ENCODE measurements around the gene TMEM52.
"Not testable (repeated sequence)": the region's sequence is repeated elsewhere in the genome, so short reads cannot be mapped to it uniquely, and the experiment has no call there.

Gene TMEM52

DNA sequence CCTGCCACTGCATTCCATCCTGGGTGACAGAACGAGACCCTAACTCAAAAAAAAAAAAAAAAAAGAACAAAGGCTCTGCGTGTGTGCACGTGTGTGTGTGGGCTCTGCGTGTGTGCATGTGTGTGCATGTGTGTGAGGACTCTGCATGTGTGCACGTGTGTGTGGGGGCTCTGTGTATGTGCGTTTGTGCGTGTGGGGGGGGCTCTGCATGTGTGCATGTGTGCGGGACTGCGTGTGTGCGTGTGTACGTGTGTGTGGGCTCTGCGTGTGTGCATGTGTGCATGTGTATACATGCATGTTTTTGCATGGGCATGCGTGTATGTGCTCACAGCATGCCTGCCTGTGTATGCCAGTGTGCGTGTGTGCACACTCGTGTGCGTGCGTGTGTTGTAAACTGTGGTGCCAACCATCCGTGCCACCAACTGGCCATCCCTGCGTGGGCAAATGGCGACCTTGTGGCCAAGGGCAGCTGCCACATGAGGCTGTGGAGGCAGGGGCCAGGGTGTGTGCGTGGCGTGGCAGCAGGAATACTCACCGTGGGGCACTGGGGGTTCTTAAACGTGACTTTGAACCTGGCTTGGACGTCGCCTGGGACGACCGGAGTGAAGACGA lies 26.8 kb upstream of the TMEM52 start:
- DNase-seq: no peak

DNA sequence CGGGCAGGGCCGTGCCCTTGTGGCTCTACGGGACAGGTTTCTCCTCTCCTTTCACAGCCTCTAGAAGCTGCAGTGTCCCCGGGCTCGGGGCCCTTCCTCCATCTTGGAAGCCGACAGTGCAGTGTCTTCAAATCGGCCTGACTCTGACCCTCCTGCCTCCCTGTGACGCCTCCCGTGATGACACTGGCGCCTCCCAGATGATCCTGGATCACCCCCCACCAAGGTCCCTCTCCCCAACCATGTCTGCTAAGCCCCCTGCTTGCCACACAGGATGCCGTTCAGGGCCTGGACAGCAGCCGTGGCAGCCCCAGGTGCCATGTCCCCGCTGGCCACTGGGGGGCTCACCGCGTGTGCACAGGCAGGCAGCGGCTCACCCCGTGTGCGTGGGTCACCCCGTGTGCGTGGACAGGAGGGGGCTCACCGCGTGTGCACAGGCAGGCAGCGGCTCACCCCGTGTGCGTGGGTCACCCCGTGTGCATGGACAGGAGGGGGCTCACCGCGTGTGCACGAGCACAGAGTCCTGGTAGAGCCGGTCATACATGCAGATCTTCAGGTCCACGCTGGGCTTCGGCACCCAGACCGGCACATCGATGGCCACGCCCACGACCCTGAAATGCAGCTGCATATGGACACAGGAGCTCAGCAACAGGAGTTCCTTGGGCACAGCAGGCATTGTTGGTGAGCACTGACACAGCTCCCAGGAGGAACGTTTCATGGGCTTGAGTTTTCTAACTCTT lies 24.9 kb upstream of the TMEM52 start:
- peak; percentile 38 for DNase-seq

DNA sequence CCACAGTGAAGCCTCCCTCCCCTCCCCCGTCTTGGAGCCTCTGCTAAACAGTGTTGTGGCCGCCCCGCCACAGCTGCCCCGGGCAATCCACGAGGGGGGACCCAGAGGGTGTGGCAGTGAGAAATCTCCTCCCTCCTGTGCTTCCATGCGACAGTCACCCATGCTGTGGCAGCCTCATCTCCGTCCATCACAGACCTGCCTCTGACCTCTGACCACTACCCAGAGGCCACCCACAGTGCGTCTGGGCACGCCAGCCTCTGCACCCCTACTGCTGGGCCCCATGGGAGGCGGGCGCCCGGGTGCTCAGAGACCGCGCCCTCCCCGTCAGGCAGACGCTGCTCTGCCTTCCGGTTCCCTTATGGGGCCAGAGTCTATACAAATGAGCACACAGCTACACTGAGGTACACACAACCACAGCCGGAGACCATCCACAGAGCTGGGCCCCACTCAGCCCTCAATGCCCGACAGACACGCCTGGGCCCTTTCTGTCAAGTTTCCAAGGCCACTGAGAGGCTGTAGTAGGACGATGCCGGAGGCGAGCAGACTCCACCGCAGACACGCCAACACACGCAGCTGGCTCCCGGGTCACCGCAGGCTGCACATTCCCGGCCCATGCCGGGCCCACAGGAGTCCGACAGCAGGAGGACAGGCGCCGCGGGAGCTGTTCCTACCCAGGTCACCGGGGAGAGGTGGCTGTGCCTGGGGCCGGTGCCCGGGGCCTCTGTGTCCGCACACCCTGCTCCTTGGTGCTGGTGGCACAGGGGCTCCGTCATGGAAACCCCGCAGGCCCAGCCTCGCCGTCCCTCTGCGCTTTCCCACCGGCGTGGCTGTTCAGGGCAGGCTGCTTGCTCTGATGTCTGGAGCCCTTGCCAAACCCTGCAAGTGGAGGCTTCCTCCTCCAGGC lies 23.9 kb upstream of the TMEM52 start:
- DNase-seq: no peak

DNA sequence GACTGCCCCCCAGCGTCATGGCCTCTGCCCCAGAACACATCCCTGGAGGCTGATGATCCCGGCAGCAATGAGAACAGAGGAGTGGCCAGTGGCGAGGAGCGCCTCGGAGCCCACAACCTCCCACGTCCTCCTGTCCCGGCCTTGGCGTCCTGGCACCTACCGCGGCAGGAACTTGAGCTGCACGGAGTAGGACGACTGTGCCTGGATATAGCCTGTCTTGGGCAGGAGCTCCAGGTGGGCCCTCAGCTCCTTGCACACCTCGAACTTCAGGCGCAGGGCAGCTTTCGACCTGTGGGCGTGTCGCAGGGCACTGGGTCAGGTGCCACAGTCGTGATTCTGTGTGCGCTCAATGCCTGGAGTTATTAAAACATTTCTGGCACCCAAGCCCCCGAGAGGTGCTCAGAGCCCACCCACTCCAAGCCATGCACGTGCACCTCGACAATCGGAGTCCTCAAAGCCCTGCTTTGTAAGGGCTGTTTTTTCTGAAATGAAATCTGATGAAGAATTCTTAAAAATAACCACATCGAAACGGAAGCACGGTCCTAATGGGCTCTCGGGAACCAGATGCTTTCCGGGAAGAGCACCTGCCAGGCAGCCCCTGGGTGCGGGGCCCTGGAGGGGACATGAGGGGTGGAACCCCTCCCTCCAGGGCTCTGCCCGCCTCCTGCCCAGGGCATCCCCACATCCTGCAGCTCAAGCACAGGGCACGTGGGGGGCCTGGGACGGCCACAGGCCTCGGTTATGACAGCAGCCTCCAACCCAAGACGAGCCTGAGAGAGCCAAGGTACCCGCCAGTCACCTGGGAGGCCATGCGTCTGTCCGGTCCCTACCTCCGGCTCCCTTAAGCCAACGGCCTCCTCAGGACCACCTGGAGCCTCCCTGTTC lies 23.0 kb upstream of the TMEM52 start:
- DNase-seq: no peak

DNA sequence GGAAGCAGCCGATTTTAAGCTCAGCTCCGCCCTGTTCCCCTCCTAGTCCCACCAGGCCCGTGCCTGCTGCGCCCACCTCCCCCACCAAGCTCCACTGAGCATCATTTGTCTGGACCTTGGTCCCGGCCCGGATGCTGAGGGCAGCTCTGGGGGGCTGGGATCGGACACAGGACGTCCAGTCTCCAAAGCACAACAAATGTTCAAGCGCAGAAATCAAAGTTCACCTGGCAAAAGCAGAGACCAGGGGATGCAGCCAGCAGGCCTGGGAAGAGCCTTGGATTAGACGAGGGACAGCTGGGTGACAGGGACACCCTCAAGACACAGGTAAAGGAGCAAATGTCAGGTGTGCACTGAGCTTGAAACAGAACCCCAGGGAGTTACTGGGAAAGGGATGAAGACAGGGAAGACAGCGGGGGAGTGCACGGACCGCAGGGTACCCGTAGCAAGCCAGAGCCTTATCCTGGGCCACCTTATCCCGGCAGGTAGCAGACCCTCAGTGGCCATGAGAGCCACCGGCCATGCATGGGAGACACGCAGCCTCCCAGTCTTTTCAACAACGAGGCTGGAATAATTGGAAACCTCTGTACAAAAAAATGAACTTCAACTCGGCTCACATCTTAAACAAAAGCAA lies 22.2 kb upstream of the TMEM52 start:
- no peak for DNase-seq

DNA sequence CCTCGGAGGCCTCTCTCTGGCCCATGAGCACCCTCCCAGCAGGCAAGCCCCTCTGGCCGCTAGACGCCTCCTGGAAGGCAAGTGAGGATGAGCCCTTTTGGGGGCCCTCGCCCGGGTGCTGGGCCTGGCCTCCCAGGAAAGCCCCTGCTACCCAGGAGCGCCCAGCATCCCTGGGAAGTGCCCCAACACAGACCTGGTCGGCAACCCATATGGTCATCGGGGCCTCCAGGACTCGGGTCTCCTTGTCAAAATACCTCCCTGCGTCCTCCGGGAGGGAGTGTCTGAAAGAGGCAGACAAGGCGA lies 21.0 kb upstream of the TMEM52 start:
- DNase-seq: no peak

DNA sequence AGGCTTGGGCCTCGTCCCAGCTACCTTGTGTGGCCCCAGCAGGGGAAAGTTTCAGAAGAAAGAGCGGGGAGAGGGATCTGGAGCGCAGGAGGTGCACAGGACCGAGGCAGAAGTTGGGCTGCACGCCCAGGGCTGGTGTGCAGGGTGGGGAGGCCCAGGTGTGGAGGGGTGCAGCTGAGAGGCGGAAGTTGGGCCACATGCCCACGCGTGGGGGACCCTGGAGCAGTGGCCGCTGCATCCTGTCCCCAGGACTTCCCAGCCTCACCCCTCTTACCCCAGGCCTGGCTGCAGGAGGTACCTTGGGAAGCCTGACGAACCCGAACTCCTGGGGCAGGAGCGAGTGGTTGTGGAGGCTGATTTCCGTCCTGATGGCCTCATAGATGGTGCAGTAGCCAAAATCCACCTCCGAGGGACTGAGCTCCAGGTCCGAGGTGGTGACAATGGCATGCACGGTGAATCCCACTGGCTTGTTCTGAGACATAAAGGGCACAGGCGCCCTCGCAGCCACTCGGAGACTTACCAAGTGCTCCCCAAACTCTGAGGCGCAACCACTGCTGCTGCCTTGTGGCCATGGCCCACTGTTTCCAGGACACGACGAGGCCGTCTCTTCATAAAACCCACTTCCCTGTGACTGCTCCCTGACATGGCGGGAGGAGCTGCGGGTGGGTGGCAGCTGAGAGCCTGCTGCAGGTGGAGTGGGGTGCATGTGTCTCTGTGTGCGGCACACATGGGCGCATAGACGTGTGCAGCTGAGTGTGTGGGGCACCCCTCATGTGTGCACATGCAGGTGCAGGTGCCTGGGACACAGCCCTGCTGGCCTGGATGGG lies 20.4 kb upstream of the TMEM52 start:
- no peak for DNase-seq

DNA sequence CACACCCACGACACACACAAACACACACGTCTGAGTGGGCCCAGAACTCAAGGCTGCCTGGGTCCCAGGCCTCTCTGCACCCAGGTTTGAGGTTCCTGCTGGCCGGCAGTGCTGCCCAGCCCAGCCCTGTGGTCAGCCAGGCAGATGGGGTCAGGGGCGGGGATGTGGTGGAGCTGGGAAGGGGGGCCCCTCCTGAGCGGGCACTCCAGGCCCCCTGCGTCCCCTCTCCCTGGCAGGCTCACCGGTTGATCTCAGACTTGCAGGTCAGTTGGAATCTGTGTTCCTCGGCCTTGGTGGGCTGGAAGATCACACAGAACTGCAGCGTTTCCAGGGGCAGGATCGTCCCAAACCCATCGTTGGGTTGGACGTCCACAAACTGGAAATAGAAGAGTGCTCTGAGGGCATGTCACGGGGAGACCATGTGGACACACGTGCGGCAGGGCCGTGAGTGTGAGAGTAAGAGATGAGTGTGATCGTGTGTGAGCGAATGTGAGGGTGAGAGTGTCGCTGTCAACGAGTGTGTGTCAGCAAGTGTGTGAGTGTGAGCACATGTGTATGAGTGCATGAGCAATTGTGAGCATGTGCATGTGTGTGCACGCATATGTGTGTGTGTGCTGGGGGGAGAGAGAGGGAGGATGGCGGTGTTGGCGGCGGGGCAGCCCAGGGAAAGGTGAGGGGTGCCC lies 19.7 kb upstream of the TMEM52 start:
- DNase-seq: no peak

DNA sequence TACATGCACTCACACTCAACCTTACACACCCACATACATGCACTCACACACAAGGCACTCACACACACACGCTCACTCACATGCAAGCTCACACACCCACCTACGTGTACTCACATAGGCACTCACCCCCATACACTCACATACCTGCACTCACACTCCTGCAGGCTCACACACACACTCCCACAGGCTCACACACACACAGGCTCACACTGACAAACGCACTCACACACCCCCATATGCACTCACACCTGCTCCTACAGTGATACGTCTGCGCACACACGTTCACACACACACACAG lies 19.1 kb upstream of the TMEM52 start:
- DNase-seq: no peak

DNA sequence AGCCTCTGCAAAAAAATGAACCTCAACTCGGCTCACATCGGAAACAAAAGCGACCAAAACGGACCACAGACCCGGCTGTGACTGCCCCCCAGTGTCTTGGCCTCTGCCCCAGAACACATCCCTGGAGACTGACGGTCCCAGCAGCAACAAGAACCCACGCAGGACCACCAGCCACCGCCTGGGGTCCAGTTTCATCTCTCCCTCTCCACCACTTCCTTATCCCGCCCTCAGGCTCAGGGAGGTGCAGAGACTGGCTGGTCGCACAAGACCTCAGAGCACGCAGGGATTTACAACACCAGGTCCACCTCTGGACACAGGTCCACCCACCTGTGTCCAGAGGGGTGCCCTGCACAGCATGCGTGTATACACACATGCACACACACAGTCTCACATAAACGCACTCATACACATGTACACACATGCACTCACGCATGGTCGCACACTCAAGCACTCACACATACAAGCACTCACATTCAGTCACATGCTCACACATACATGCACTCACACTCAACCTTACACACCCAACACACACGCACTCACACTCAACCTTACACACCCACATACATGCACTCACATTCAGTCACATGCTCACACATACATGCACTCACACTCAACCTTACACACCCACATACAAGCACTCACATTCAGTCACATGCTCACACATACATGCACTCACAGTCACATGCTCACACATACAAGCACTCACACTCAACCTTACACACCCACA lies 18.6 kb upstream of the TMEM52 start:
- no peak for DNase-seq

DNA sequence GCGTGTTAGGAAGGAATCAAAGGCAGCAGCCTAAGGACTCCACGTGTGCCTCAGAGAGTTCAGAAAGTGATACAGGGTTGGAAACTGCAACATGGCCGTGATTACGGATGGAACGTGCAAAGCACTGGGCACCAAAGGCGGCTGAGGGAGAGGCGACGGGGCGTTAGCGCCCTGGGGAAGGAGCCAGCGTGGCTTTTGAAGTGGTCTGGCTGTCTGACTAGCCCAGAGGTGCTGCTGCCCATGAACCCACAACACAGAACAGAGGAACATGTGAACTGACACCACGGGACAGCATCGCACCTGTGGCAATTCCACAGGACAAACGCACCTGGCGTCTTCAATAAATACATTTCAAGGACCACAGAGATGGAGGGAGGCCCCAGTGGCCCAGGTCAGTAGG lies 18.0 kb upstream of the TMEM52 start:
- DNase-seq: no peak

DNA sequence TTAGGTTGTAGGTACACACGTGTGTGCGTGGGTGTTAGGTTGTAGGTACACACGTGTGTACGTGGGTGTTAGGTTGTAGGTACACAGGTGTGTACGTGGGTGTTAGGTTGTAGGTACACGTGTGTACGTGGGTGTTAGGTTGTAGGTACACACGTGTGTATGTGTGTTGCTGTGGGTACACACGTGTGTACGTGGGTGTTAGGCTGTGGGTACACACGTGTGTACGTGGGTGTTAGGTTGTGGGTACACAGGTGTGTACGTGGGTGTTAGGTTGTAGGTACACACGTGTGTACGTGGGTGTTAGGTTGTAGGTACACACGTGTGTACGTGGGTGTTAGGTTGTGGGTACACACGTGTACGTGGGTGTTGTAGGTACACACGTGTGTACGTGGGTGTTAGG lies 15.8 kb upstream of the TMEM52 start:
- not testable (repeated sequence) for DNase-seq

DNA sequence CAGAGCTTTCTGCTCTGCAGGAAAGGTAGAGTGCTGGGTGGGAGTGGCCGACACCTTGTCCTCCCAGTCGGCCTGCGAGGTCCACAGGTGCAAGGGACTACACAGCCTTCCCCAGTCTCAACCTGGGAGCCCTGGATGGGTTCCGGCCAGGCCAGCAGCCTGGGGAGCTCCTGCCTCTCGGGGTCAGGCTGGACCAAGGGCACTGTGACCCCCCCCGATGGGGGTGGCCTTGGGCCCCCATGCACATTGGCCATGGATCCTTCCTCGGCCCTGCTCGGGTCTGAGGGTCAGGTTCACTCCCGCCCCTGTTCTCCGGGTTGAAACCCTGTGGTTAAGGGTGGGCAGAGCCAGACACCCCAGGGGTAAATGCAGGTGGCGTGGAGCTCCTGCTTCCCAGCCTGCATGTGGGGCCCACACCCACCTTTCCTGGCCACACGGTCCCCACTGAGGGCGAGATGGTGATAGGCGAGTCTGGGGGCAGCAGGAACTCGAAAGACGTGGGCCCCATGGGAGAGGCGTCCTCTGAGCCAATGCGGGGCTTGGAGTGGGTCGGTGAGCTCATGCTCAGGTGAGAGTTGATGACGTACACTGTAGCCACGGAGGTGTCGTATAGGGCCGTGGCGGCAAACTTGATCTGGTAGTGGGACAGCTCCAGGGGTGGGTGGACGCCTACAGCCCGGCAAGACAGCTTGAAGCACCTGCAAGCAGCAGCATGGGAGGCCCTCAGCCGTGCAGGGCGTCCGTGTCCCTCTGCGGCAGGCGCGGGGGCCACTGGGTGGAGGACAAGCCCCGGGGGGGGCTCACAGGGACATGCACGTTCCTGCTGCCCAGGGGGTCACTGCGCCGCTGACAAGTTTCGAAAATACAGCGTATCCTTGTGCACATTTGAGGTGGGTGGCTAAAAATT lies 10.8 kb upstream of the TMEM52 start:
- DNase-seq: no peak

DNA sequence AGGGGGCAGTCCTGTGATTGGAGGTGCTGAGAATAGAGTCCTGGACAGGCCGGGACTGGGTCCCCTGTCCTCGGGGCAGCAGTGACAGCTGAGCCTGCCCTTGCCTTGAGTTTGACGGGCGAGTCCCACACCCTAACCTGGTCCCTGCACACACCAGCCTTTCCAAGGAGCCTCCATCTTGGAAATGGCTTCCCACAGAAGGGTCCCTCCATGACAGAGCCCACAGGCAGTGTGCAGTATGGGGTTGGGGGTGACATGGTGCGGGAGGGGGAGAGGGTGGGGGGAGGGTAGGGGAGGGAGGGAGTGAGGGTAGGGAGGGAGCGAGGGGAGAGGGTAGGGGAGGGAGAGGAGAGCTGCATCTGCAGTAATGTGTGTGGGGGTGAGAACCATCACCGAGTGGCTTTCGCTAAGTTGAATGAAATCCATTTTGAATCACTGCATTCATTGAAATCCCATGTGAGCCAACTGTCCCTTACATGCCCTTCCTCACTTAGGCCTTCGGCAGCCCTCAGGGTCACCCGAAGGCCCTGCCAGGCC lies 10.1 kb upstream of the TMEM52 start:
- DNase-seq: no peak

DNA sequence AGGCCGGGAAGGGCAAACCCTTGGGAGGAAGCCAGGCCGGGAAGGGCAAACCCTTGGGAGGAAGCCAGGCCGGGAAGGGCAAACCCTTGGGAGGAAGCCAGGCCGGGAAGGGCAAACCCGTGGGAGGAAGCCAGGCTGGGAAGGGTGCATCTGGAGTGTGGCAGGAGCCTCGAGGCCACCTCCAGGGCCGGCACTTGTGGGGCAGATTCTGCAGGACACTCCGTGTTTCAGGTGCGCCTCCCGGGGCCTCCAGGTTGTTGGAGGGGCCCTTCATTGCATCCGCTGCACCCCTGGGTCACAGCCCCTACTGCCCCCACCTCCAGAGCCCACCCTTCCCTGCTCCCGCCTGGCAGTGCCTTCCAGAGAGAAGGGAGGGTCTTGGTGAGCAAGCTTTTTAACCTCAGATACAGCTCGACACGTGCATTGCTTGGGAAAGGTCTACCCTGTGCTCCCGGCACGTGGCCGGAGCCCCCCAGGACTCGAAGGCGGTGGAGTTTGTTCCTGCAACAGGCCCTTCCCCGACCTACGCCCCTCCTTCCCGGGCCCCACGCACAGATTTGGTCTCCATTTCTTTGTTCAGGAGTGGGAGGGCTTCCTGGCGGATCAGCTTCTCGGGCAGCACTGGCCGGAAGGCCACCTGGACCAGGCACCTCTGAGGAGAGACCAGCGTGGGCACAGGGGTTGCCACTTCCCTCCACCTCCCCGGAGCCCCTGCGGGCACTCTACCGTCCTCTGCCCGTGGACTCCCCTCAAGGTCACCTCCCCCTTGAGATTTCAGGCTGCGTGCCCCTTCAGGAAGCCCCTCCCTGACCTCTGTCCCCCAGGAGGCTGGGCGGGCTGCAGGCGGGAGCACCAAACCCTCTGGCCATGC lies 9.4 kb upstream of the TMEM52 start:
- DNase-seq: no peak

DNA sequence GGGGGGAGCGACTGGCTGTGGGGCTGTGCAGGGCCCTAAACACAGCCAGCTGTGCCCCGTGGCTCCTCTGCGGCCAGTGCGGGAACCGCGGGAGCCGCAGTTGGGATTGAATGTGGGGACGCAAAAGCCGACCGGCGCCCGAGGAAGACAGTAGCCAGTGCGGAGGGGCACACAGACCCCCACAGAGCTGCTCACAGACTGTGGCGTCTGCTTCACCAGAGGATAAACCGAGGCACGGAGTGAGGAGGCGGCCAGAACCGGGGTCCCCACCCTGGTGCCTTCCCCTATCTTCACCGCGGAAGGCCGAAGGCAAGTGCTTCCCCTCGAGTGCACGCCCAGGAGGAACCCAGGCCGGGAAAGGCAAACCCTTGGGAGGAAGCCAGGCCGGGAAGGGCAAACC lies 8.7 kb upstream of the TMEM52 start:
- no peak for DNase-seq

DNA sequence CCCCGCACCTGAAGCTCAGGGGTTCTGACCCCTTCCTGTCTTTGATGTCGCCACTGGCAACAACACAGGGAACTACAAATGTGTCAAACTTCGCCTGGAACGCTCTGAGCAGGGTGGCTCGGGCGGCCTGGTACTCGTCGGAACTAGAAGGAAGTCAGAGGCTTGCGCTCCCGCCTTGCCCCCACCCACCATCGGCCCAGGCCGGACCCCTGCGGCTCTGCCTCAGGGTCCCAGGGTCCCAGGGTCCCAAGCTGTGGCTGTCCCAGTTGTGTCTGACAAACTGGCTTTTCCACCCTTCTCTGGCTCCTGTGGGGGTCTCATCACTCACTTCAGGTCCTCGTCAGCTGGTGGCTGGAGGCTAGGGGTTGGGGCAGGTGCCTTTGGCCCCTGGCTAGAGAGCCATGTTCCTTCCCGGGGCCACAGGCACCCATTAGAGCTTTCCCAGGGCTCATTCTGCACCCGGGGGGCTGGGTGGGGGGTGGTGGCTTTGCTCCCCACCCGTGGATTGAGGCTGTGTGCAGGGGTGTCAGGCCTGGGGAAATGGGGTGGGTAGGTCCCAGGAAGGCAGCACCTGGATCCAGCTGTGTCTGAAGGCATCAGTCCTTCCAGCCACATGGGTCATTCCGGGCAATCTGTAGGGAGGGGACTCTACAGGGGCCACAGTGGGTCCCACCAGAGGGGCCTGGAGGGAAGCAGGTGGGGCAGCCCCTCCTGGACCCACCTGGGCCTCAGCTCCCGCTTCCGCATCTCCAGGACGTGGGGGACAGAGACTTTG lies 8.0 kb upstream of the TMEM52 start:
- no peak for DNase-seq

All from midbrain (tissue), 1 donor.